ENCODE results near the gene SPDYE5.

DNA sequence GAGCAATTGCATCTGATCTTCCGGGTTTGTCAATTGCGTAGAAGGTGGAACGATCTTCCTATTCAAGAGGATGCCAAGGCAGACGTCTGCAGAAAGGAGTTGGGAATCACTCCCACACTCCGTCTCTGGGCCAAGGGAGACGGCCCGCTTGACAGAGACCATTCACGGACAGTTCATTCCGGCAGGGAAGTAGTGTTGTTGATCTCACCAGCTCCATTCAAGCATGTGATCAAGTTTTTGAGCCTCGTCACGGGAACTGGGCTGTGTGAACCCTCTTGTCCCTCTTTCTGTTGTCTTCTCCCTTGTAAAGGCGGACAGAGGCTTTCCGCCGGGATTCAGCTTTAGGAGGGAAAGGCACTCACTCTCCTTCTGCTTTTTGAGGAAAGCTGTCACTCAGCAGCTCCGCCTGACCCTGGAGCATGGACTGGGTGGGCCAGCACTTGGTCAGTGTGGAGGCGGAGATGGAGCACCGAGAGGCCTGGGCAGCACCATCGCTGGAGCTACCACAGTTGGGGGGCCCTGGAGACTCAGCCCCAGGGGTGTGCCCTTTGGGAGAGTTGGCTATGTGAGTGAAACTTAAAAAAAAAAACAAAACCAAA lies 44.9 kb downstream of the SPDYE5 start:
- no peak for TF ChIP-seq SMARCB1 (IDR thresholded peaks at IDR 0.05; ENCODE audit: insufficient read length, low read depth)
- TF ChIP-seq MXD1 (CRISPR knock-in tag; IDR thresholded peaks at IDR 0.05; ENCODE audit: borderline replicate concordance, poor library complexity, severe bottlenecking) = no peak
- no peak for TF ChIP-seq FOXJ3 (CRISPR knock-in tag; IDR thresholded peaks at IDR 0.05)
- TF ChIP-seq SIX5 (IDR thresholded peaks at IDR 0.05; ENCODE audit: borderline replicate concordance in 1 of 2, insufficient read depth in 1 of 2, low read depth in 1 of 2, low read length in 2 of 2) = no peak

Data from K562 (cell line).